Panc1 (cell line): ENCODE data around the gene ABHD16B.

ENCODE experiments used
- CTCF ChIP-seq: fragments of 450-650 bp; IDR thresholded peaks from 2 replicates; pipeline ENCODE4 v1.5.1; 2017; ENCODE audit warnings: mild to moderate bottlenecking
- POLR2AphosphoS5 ChIP-seq: IDR thresholded peaks from 2 replicates; pipeline ENCODE4 v1.6.1; 2012; ENCODE audit warnings: mild to moderate bottlenecking, low read depth, low read length, moderate library complexity
- SIN3A ChIP-seq: IDR thresholded peaks from 2 replicates; pipeline ENCODE4 v1.6.1; 2012; ENCODE audit warnings: low read depth, mild to moderate bottlenecking, low read length, moderate library complexity, borderline replicate concordance; ENCODE audit not compliant: insufficient read depth

GRCh38 chr20:63884506-63885263 lies 23.4 kb downstream of the ABHD16B start:
- no peak for TF ChIP-seq CTCF
- no peak for TF ChIP-seq SIN3A
- TF ChIP-seq POLR2AphosphoS5 = no peak
